Hematopoietic multipotent progenitor cell treated with erythropoietin and hydrocortisone succinate and interleukin-3 and kit ligand, for 4 days (in vitro differentiated cells): Measurements from ENCODE around the gene AIFM3.

ENCODE experiments used
- DNase-seq: peaks from one replicate; pipeline ENCODE4 v3.0.0-alpha.2; 2015

Gene AIFM3

GRCh38 chr22:20976291-20976877, 9.3 kb downstream of the AIFM3 start:
- DNase-seq: no peak

- DNase-seq: no peak
Observed at GRCh38 chr22:20977019-20977418, 10.0 kb downstream of the AIFM3 start.

DNA sequence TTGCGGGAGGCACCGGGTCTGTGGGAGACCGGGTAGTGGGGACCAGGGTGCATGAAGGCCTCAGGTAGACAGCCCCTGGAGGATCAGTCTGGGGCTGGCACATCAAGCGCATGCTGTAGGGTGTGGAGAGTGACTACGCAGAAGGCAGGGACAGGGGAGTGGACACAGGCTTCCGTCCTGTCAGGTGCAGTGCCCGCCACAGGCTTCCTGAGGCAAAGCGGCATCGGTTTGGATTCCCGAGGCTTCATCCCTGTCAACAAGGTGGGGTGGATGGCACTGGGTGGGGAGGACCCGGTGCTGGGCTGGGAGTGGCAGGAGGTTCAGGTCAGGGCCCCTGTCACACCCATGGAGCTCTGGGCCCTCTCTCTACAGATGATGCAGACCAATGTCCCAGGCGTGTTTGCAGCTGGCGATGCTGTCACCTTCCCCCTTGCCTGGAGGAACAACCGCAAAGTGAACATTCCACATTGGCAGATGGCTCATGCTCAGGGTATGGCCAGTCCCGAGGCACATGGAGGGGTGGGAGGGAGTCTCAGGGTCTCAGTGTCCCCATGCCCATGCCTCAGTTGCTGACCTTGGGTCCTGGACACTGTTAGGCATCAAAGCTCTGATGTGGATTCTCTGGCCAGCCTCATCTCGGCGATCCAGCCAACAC, 10.6 kb downstream of the AIFM3 start:
- no peak for DNase-seq

GRCh38 chr22:20978419-20978818, 11.4 kb downstream of the AIFM3 start:
- DNase-seq: no peak

- peak; percentile 96 for DNase-seq
Observed at GRCh38 chr22:20979243-20979809, 12.3 kb downstream of the AIFM3 start.

GRCh38 chr22:20979940-20980453, 12.9 kb downstream of the AIFM3 start:
- DNase-seq: no peak

GRCh38 chr22:20980523-20980922, 13.5 kb downstream of the AIFM3 start:
- DNase-seq: no peak

GRCh38 chr22:20980938-20981722, 14.1 kb downstream of the AIFM3 start:
- no peak for DNase-seq

DNA sequence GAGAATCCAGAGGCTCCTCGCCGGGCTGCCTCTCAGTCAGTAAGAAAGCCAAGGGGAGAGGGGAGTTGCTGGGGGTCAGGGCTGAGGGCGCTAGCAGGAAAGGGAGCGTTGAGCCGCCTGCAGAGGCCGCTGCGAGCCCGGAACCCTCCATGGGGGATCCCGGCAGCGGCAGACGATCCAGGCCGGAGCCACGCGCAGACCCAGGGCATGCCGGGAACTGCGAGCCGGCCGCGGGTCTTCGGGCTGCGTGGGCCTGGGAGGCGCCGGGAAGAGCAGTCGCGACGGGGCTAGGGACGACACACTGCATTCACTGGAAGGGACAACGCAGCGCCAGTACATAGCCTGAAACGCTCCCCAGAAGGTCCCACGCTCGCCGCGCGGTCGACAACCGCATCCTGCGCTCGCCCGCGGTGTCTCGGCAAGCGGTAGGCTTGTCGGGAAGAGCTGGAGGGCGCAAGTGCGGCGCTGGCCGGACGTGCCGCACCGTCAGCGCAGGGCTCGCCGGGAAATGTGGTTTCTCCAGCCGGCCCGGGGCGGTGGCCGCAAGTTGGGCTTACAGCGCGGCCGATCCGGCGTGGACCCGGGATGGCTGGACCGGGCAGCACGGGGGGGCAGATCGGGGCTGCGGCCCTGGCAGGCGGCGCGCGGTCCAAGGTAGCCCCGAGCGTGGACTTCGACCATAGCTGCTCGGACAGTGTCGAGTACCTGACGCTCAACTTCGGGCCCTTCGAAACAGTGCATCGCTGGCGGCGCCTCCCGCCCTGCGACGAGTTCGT, 14.9 kb downstream of the AIFM3 start, which contains the start of gene LZTR1:
Gene LZTR1, plus strand, starts transcription at position 511 of the 776 bp plus-strand sequence. Its CDS starts 75 bp downstream, at position 586.
- DNase-seq: peak; percentile 93

DNA sequence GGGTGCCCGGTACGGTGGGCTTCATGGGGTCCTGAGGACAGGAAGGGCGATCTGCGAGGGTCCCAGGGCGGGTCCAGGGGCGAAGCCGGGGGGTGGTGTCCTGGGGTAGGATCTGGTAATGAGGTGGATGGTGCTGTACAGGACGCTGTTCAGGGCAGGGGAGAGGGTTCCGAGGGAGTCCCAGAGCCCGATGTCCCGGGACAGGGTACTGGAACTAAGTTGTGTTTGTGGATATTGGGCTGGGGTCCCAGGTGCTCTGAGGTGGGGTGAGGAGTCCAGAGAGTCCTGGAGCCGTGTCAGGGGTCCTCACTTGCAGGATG, 15.5 kb downstream of the AIFM3 start:
- no peak for DNase-seq

- no peak for DNase-seq
Observed at GRCh38 chr22:20983081-20983771, 16.2 kb downstream of the AIFM3 start.

DNA sequence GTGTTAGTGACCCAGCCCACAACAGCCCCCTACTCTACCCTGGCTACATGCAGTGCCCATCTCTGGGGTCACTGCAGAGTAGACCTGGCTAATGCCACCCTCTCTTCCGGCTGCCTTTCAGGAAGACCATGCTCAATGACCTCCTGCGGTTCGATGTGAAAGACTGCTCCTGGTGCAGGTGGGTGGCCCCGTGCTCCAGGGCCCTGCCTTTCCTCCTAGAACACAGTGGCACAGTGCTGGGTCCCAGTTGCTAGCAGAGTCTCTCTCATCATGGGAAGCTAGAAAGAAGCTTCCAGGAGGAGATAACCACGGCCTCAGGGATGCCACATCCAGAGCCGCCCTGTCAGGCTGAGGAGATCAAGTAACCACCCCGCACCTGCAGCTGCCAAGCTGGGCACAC, 18.7 kb downstream of the AIFM3 start:
- no peak for DNase-seq

DNA sequence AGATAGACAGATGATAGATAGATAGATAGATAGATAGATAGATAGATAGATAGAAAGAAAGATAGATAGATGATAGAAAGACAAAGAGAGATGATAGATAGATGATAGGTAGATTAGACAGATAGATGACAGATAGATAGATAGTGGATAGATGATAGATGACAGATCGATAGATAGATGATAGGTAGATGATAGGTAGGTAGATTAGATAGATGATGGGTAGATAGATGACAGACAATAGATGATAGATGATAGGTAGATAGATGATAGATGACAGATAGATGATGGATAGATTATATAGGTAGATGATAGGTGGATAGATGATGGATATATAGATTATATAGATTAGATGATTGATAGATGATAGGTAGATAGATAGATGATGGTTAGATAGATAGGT, 19.3 kb downstream of the AIFM3 start:
- no peak for DNase-seq

GRCh38 chr22:20987375-20987774, 20.3 kb downstream of the AIFM3 start:
- DNase-seq: no peak

DNA sequence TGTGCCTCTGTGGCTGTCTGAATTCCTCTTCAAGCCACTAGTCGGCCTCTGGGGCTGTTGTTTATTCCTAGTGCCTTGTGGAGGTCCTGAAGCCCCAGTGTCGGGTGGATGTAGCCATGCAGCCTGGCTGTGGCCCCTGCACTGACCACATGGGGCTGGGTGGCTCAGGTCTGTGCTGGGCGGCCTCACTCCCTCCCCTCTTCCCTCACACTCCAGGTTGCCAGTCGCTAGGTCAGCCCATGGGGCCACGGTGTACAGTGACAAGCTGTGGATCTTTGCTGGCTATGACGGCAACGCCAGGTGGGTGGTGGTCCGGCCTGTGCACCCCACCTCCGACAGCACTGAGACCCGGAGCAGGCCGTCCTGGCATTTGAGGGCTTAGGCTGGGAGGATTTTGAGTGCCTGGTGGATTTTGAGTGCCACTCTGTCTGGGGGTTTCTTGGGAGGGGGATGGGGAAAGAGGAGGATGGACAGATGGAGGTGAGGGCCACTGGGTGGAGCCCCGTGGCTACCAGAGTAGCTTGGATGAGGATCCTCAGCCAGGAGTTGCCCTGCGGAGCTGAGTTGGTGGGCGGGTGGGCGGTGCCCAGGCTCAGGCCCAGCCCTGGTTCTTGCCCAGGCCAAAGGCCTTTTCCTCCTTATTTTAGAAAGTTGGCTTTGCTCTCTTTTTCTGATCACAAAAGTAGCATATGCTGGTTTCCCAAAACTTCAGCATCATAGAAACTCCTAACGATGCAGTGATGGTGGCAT, 21.7 kb downstream of the AIFM3 start:
- no peak for DNase-seq

DNA sequence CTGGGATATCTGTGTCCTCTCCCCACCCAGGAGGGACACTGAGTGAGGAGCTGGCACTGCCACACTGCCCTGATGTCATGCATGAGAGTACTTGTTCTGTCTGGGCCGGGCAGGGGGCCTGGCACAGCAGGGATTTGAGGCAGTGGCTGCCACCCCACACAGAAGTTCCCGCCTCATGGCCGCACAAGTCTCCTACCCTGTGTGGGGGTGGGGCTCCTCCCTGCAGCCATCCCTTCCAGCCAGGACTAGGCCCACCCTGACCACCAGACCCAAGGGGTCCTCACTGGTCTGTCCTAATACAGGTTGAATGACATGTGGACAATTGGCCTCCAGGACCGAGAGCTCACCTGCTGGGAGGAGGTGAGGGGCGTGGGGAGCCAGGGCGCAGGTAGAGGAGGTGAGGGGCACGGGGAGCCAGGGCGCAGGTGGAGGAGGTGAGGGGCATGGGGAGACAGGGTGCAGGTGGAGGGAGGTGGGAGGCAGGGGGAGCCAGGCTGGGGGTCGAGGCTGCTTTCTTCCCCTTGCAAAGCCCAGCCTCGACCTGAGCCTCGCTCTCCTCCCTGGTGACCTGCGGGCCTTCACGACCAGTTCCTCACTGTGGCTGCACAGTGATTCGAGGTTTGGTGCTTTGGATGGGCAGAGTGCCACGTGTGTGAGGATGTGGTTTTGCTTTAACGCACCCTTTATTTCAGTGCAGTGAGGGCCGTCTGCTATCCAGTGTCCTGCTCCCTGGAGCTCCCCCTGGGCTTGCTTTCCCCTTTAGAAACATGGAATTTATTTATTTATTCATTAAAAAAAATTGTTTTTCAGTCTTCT, 22.5 kb downstream of the AIFM3 start:
- peak; percentile 41 for DNase-seq

DNA sequence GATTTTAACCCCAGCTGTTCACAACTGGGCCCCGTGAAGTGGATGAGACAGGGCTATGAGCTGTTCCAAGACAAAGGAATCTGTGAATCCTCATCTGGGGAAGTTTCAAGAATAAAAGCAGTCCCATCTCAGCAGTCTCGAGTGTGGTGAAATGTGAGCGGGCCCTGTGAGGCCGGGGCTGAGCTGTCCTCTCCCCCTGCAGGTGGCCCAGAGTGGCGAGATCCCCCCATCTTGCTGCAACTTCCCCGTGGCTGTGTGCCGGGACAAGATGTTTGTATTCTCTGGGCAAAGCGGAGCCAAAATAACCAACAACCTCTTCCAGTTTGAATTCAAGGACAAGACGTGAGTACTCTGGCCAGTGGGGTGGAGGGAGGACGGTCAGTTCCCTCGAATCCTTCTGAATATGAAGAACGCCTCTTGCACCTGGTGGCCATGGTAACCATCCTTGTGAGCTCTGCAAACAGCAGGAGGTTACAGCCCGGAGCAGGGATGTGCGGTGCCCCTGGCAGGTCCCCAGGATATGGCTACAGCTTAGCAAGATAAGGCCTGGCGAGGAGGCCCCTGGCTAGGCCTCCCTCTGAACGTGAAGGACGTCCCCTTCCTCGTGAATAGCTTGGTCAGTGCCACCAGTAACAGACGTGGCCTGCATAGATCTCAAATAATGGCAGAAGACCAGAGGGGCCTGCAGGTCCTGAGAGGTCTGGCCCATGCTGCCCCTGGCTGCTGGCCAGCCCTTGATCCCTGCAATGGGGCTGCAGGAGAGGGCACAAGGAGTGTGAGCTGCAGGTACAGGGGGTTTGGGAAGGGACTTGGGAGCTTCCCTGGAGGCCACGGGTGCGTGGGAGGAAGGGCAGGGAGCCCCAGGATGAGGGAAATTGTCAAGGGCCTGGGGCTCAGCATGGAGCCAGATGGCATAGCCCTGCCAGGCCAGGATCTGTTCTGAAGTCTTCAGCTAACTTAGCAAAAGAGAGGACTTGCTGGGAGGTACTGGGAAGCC, 23.4 kb downstream of the AIFM3 start:
- no peak for DNase-seq

GRCh38 chr22:20991252-20992055, 24.4 kb downstream of the AIFM3 start:
- DNase-seq: no peak
